GM13977 (cell line): ENCODE results near the gene COL5A2.

Experiments used
- DNase-seq: peaks from one replicate; pipeline ENCODE4 v3.0.0; 2012; ENCODE audit warnings: low spot score
- CTCF ChIP-seq: IDR thresholded peaks from 2 replicates; pipeline ENCODE4 v1.5.1; 2012; ENCODE audit warnings: mild to moderate bottlenecking, control low read depth; ENCODE audit not compliant: insufficient read depth; ENCODE audit errors: extremely low read depth, missing control alignments
- in situ Hi-C: fragments of 300-500 bp; cut with MboI; formaldehyde crosslinking; loops from one replicate; pipeline ENCODE4 v1.12.0; 2022; ENCODE audit warnings: low sequenced_read_pairs, low pct_unique_long_range_greater_than_20kb, mixed read lengths, inconsistent platforms; ENCODE audit not compliant: unreplicated experiment

The COL5A2 gene

GRCh38 chr2:189163889-189164288 is 15.7 kb downstream of the COL5A2 start:
- TF ChIP-seq CTCF, result no peak
- DNase-seq, result no peak
- in situ Hi-C loops, result no loop called here

- DNase-seq, result no peak
- in situ Hi-C loops, result no loop called here
- no peak for TF ChIP-seq CTCF
These were observed 17.0 kb downstream of the COL5A2 start for GRCh38 chr2:189162566-189162965.

GRCh38 chr2:189161894-189162293 is 17.7 kb downstream of the COL5A2 start:
- no peak for TF ChIP-seq CTCF
- DNase-seq, result no peak
- in situ Hi-C loops, result no loop called here

- in situ Hi-C loops, result no loop called here
- no peak for DNase-seq
- no peak for TF ChIP-seq CTCF
These were observed 19.8 kb downstream of the COL5A2 start for GRCh38 chr2:189159717-189160116.

GRCh38 chr2:189159273-189159672 is 20.3 kb downstream of the COL5A2 start:
- DNase-seq, result no peak
- in situ Hi-C loops, result no loop called here
- no peak for TF ChIP-seq CTCF

- no peak for TF ChIP-seq CTCF
- in situ Hi-C loops, result no loop called here
- DNase-seq, result no peak
These were observed 21.6 kb downstream of the COL5A2 start for GRCh38 chr2:189157939-189158338.

GRCh38 chr2:189157456-189157855 is 22.1 kb downstream of the COL5A2 start:
- in situ Hi-C loops, result no loop called here
- TF ChIP-seq CTCF, result no peak
- DNase-seq, result no peak
